Common myeloid progenitor, CD34-positive (primary cell): Measurements from ENCODE around the gene IFT25.

ENCODE experiments used
- CTCF ChIA-PET: fragments of 350-600 bp; sonication (Branson Sonifier 250); formaldehyde crosslinking; loops from one replicate; lab custom pipeline; 2021; ENCODE audit warnings: antibody characterized with exemption; lab: Charles Lee
- POLR2A ChIA-PET: fragments of 350-600 bp; sonication (Branson Sonifier 250); formaldehyde crosslinking; loops from one replicate; lab custom pipeline; 2021; ENCODE audit warnings: antibody characterized with exemption; lab: Charles Lee
- DNase-seq, 3 donors: peaks; one replicate each; pipeline versions ENCODE4 v3.0.0 to v3.0.0-alpha.2; 2013
- H3K27ac ChIP-seq, 2 experiments: 1 replicate in 1 of 2; 2 replicates in 1 of 2; pipeline ENCODE4 v1.7.0; 2013; ENCODE audit warnings: inconsistent platforms in 2 of 2, low read length in 2 of 2, mild to moderate bottlenecking in 2 of 2, low read depth in 1 of 2, moderate library complexity in 1 of 2; ENCODE audit not compliant: severe bottlenecking in 2 of 2, insufficient read depth in 1 of 2, poor library complexity in 1 of 2
- H3K27me3 ChIP-seq, 5 experiments: replicated peaks in 2 of 5; 1 replicate in 3 of 5; 2 replicates in 2 of 5; pipeline versions ENCODE4 v1.6.1 to v1.7.0; 2013; ENCODE audit warnings: low read length in 4 of 5, mild to moderate bottlenecking in 2 of 5, moderate library complexity in 2 of 5, inconsistent platforms in 1 of 5; ENCODE audit not compliant: insufficient read depth in 5 of 5, control insufficient read depth in 4 of 5
- H3K36me3 ChIP-seq, 4 experiments: 1 replicate in 2 of 4; 2 replicates in 2 of 4; pipeline versions ENCODE4 v1.6.1 to v1.7.0; 2013; ENCODE audit warnings: low read length in 3 of 4, control low read depth in 1 of 4, mild to moderate bottlenecking in 1 of 4; ENCODE audit not compliant: control insufficient read depth in 4 of 4, insufficient read depth in 4 of 4
- H3K4me1 ChIP-seq, 4 experiments: 1 replicate in 3 of 4; 2 replicates in 1 of 4; pipeline versions ENCODE4 v1.6.1 to v1.7.1; 2013; ENCODE audit warnings: low read length in 3 of 4, mild to moderate bottlenecking in 3 of 4, control low read depth in 1 of 4, inconsistent platforms in 1 of 4, moderate library complexity in 1 of 4; ENCODE audit not compliant: control insufficient read depth in 4 of 4, insufficient read depth in 4 of 4; ENCODE audit errors: control extremely low read depth in 1 of 4
- H3K4me3 ChIP-seq, 7 experiments: 1 replicate in 4 of 7; 2 replicates in 3 of 7; pipeline versions ENCODE4 v1.5.1 to v1.7.0; 2013; ENCODE audit warnings: mild to moderate bottlenecking in 7 of 7, low read length in 6 of 7, moderate library complexity in 6 of 7, inconsistent platforms in 2 of 7, low read depth in 2 of 7, control low read depth in 1 of 7; ENCODE audit not compliant: insufficient read depth in 4 of 7, control insufficient read depth in 1 of 7; ENCODE audit errors: extremely low read depth in 1 of 7
- H3K9me3 ChIP-seq, 5 experiments: 1 replicate in 4 of 5; 2 replicates in 1 of 5; pipeline versions ENCODE4 v1.6.1 to v1.7.1; 2013; ENCODE audit warnings: low read length in 4 of 5, mild to moderate bottlenecking in 2 of 5, inconsistent platforms in 1 of 5, low read depth in 1 of 5, moderate library complexity in 1 of 5; ENCODE audit not compliant: control insufficient read depth in 4 of 5, insufficient read depth in 2 of 5; ENCODE audit errors: control extremely low read depth in 1 of 5
- WGBS: methylation state at CpG from one replicate; pipeline ENCODE4 v1.1.5; 2013; ENCODE audit not compliant: insufficient coverage; 5-methylcytosine and 5-hydroxymethylcytosine counted together

Gene IFT25

DNA sequence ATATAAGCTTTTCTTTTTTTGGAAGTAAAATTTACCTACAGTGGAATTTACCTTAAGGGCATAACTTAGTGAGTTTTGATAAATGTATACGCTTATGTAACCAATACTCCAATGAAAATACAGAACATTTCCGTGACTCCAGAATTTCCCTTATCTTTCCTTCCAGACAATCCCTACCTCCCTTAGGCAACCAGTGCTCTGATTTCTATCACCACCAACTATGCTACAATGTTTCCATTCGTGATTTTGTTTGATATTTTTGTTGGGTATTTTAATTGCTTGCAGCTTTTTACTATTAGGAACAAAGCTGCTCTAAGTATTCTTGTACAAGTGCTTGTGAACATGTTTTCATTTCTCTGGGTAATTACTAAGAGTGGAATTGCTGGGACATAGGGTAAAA lies 14.6 kb downstream of the IFT25 start:
- H3K9me3 ChIP-seq, result peaks cover 8 to 31% (median 11%) of the 10 kb centered on the region in 5 experiments
- H3K27me3 ChIP-seq, result no peaks in the 10 kb centered on the region
- no peak for DNase-seq
- H3K4me1 ChIP-seq, result peaks cover 0 to 6% (median 1%) of the 10 kb centered on the region in 4 experiments
- POLR2A ChIA-PET, result no interaction called here
- peaks cover 14 to 43% (median 27%) of the 10 kb centered on the region in 4 experiments for H3K36me3 ChIP-seq
- no peak overlapping the region for H3K27ac ChIP-seq
- H3K4me3 ChIP-seq, result no peak overlapping the region
- WGBS, result no CpG with 5 or more reads among the region's 3 CpGs
- CTCF ChIA-PET, result interaction anchor here (1.1 to 1.4 kb wide), 2 partner anchors 21 to 54 kb away, joined by 3 read pairs; no protein-coding TSS in a partner anchor

DNA sequence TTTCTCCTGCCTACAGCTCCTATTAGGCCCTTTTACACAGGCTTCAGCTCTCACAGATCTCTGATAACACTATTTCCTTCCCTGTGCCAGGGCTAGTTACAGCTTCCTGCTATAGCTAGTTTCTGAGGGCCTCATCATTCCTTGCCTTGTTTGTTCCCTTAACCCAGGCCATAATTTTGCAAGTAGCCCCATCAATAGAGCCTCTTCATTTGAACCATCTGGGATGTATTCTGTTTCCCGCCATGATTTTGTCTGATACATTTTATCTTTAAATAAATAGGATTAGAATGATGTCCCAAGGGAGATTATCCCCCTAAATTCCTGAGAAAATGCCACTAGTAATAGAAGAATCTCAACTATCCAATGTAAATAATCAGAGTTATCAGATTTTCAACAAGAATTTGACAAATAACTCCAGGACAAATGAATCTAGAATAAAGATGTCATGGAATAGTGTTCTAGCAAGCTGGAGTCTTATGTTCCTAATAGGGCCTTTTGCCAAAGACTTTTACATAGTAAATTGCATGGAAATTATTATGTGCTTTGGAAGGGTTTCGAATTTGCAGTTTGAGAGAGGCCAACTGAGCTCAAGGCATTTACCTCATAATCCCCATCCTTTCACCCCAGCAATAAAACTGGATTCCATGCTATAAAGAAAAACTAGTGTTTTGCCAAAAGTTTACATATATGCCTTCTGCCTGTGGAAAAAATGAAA lies 16.1 kb downstream of the IFT25 start:
- WGBS, result no CpG with 5 or more reads among the region's 2 CpGs
- no peak for DNase-seq
- POLR2A ChIA-PET, result no interaction called here

DNA sequence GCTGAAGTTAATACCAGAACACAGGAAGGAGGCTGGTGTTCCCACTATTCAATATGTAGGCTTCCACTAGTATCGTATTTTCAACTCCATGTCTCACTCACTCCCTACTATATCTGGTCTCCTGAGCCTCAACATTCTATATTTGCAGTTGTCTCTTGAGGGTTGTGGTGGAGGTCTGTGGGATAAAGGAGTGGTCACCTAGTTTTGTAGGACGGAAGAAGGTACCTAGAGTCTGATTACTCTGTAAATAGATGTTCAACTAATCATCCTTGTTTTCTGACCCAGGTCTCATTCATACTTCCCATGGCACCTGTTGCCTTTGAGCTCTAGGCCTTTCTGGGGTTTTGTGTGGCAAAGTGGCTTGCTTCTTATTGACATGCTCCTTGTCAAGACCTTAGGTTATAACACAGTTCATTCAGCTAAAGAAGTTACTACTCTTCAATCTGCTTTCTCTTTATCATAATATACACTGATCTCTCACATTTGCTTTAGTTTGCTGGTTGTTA lies 18.1 kb downstream of the IFT25 start:
- Histone ChIP-seq H3K9me3 (peaks cover 0 to 8% (median 3%) of the 10 kb centered on the region in 5 experiments), H3K4me1 (peaks cover 0 to 6% (median 1%) of the 10 kb centered on the region in 4 experiments), H3K27ac (no peak overlapping the region), H3K36me3 (peaks cover 9 to 37% (median 24%) of the 10 kb centered on the region in 4 experiments), H3K4me3 (no peak overlapping the region), H3K27me3 (no peaks in the 10 kb centered on the region)
- DNase-seq, result no peak
- POLR2A ChIA-PET, result no interaction called here
- CTCF ChIA-PET, result interaction anchor here (1.1 to 1.7 kb wide), 4 partner anchors 13 to 58 kb away, joined by 3 to 5 read pairs (median 4); no protein-coding TSS in a partner anchor
- WGBS, result no CpG with 5 or more reads among the region's 2 CpGs

More for the DNA sequence above, 16.1 kb downstream of the IFT25 start:
- peaks cover 3 to 19% (median 6%) of the 10 kb centered on the region in 5 experiments for H3K9me3 ChIP-seq
- H3K4me3 ChIP-seq, result no peak overlapping the region
- H3K4me1 ChIP-seq, result peaks cover 0 to 6% (median 1%) of the 10 kb centered on the region in 4 experiments
- CTCF ChIA-PET, result interaction anchor here (1.0 kb wide), 1 partner anchor 30 kb away, joined by 3 read pairs; no protein-coding TSS in a partner anchor
- H3K27ac ChIP-seq, result peak overlapping the region in 1 of 2 experiments; percentile 15
- no peaks in the 10 kb centered on the region for H3K27me3 ChIP-seq
- H3K36me3 ChIP-seq, result peaks cover 8 to 33% (median 22%) of the 10 kb centered on the region in 4 experiments

DNA sequence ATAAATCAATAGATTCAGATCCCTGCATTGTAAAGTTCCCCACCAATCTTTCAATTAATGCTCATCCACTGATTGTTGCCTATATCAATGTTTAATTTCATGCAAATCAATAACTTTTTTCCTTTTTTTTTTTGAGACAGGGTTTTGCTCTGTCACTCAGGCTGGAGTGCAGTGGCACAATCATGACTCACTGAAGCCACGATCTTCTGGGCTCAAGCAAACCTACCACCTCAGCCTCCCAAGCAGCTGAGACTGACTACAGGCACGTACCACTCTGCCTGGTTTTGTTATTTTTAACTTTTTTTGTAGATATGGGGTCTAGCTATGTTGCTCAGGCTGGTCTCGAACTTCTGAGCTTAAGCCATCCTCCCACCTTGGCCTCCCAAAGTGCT lies 25.8 kb downstream of the IFT25 start:
- Histone ChIP-seq H3K36me3 (peaks cover 8 to 43% (median 28%) of the 10 kb centered on the region in 4 experiments), H3K4me3 (no peak overlapping the region), H3K4me1 (peaks cover 0 to 4% (median 0%) of the 10 kb centered on the region in 4 experiments), H3K9me3 (peaks cover 0 to 2% (median 0%) of the 10 kb centered on the region in 5 experiments), H3K27me3 (no peaks in the 10 kb centered on the region), H3K27ac (no peak overlapping the region)
- DNase-seq, result peak in 2 of 3 donors; percentile 47 to 56
- ChIA-PET CTCF (interaction anchor here (1.0 kb wide), 1 partner anchor 40 kb away, joined by 4 read pairs; no protein-coding TSS in a partner anchor), POLR2A (no interaction called here)
- 78% methylated on average over 2 of the region's 3 CpGs for WGBS

DNA sequence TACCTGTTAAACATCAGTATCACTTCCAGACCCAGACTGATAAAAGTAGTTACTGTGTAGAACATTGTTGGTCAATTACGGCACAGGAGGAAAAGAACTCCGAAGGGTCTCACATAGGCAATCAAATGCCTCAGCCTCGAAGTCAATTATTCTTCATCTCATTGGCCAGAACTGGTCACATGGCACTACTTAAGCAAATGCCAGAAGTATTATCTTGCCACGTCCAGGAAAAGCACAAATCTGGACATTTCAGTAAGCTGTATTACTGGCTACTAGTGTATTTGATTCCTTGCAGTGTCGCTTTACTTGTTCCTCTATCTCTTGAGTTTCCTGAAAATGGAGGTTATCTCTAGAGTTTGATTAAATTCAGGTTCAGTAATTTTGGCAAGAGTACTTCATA lies 27.2 kb downstream of the IFT25 start:
- ChIA-PET POLR2A (no interaction called here), CTCF (interaction anchor here (0.6 kb wide), 1 partner anchor 35 kb away, joined by 3 read pairs; no protein-coding TSS in a partner anchor)
- peaks cover 0 to 2% (median 0%) of the 10 kb centered on the region in 5 experiments for H3K9me3 ChIP-seq

GRCh38 chr1:53913352-53914033 lies 32.0 kb downstream of the IFT25 start:
- WGBS, result 82% methylated on average over 2 of the region's 5 CpGs
- Histone ChIP-seq H3K4me1 (no peaks in the 10 kb centered on the region), H3K4me3 (no peak overlapping the region), H3K27me3 (no peaks in the 10 kb centered on the region), H3K27ac (no peak overlapping the region), H3K9me3 (no peaks in the 10 kb centered on the region), H3K36me3 (peaks cover 2 to 34% (median 11%) of the 10 kb centered on the region in 4 experiments)
- no peak for DNase-seq
- POLR2A ChIA-PET, result no interaction called here
- CTCF ChIA-PET, result interaction anchor here (1.1 to 3.4 kb wide), 4 partner anchors 11 to 45 kb away, joined by 3 to 14 read pairs (median 8); no protein-coding TSS in a partner anchor

More for the DNA sequence above, 27.2 kb downstream of the IFT25 start:
- Histone ChIP-seq H3K27me3 (no peaks in the 10 kb centered on the region), H3K4me1 (peaks cover 0 to 4% (median 0%) of the 10 kb centered on the region in 4 experiments), H3K36me3 (peaks cover 8 to 39% (median 25%) of the 10 kb centered on the region in 4 experiments), H3K4me3 (no peak overlapping the region), H3K27ac (no peak overlapping the region)
- 96% methylated on average over 4 of the region's 5 CpGs for WGBS
- no peak for DNase-seq
